SK-N-MC (cell line): ENCODE results near the gene PGA4.

Source experiments
- EZH2 ChIP-seq: fragments of 200-600 bp; sonication (generic); IDR thresholded peaks from one replicate; pipeline ENCODE4 v1.6.1; 2017; ENCODE audit warnings: antibody characterized with exemption
- FOXP2 ChIP-seq: optimal IDR thresholded peaks from 2 replicates; pipeline ENCODE3; 2011; ENCODE audit warnings: mild to moderate bottlenecking, moderate library complexity; ENCODE audit not compliant: insufficient read depth; ENCODE audit errors: extremely low read length, control extremely low read depth
- POLR2AphosphoS5 ChIP-seq: IDR thresholded peaks from 2 replicates; pipeline ENCODE4 v1.6.1; 2012; ENCODE audit warnings: mild to moderate bottlenecking, low read depth, low read length, borderline replicate concordance

DNA sequence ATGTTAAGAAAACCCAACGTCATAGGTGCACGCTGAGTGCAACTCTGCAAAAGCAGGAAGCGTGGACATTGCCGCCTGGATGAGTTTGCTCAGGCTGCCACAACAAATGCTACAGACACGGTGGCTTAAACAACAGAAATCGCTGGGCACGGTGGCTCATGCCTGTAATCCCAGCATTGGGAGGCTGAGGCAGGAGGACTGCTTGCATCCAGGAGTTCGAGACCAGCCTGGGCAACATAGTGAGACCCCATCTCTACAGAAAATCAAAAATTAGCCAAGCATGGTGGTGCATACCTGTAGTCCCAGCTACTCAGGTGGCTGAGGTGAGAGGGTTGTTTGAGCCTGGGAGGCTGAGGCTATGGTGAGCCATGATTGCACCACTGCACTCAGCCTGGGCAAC lies 32.2 kb upstream of the PGA4 start:
- no peak for TF ChIP-seq POLR2AphosphoS5
- no peak for TF ChIP-seq EZH2
- TF ChIP-seq FOXP2: no peak
